Pancreas (tissue), 10 donors: ENCODE results near the gene EXOC5. TPM values are rescaled to one million over a fixed set of nuclear protein-coding genes. Genes with fewer than 3 reads are reported as not detected.
"Not testable (repeated sequence)": the region's sequence is repeated elsewhere in the genome, so short reads cannot be mapped to it uniquely, and the experiment has no call there.

Source experiments
- ATAC-seq, 4 donors: fragments of 200-7000 bp; cut with Tn5 transposase; one replicate each; pipeline versions ENCODE4 v1.8.0 to v1.9.1; 2020; ENCODE audit warnings: mild to moderate bottlenecking in 4 of 4, moderate library complexity in 4 of 4
- DNase-seq, 6 donors: peaks; one replicate each; pipeline ENCODE4 v3.0.0-alpha.2; 2020
- FAIRE-seq: peaks from 2 replicates; lab custom pipeline; 2012; peaks lifted over from hg19 to GRCh38; lab: Jason Lieb, UNC
- H3K27ac ChIP-seq, 4 donors: fragments of 200-600 bp; sonication (generic); 1 replicate in 3 of 4; 2 replicates in 1 of 4; pipeline versions ENCODE4 v1.5.0 to v1.8.0; 2020
- H3K27me3 ChIP-seq, 4 donors: fragments of 200-600 bp; one replicate each; pipeline ENCODE4 v1.8.0; 2021
- H3K36me3 ChIP-seq, 3 donors: fragments of 200-600 bp; sonication (generic) in 1 of 3; one replicate each; pipeline versions ENCODE4 v1.5.0 to v1.8.0; 2020 to 2021
- H3K4me1 ChIP-seq, 3 donors: fragments of 200-600 bp; one replicate each; pipeline ENCODE4 v1.8.0; 2021
- H3K4me3 ChIP-seq, 4 donors: fragments of 200-600 bp; sonication (generic) in 2 of 4; one replicate each; pipeline versions ENCODE4 v1.5.0 to v1.8.0; 2020 to 2021
- H3K9me3 ChIP-seq, 4 donors: fragments of 200-600 bp; one replicate each; pipeline ENCODE4 v1.8.0; 2021
- CTCF ChIP-seq, 4 donors: fragments of 200-600 bp; sonication (generic) in 3 of 4; IDR thresholded peaks; one replicate each; pipeline versions ENCODE4 v1.5.0 to v1.8.0; 2021; ENCODE audit warnings: antibody characterized with exemption in 4 of 4
- WGBS, 2 donors: extraction: QIAGEN DNeasy Blood & Tissue Kit; methylation state at CpG; one replicate each; pipeline ENCODE4 v1.1.7; 2013; 5-methylcytosine and 5-hydroxymethylcytosine counted together
- intact Hi-C, 3 donors: fragments of 100-400 bp; cut with DNase I; formaldehyde crosslinking; loops; one replicate each; pipeline versions ENCODE4 v1.11.1 to v1.14.2; 2022
- polyA plus RNA-seq, 2 donors: library from polyadenylated mRNA; stranded (reverse); fragments of 200-250 nt; gene quantifications; one replicate each; pipeline ENCODE4 v1.2.3, GENCODE V29; 2013
- total RNA-seq, 6 donors: library from RNA; stranded (reverse); fragmentation: NEBNext Ultra II Directional in 4 of 6; extraction: Animal tissue kit (Norgen Biotek cat#: 25700) in 4 of 6; gene quantifications; one replicate each; pipeline versions ENCODE4 v1.2.1 to v1.2.4, GENCODE V29; 2021 to 2023
- donor health status: healthy with polysubstance abuse.
- donor health status: DM: no; HTN: no; CAD: no; lungs with moderate emphysema.
- donor health status: DM: no; HTN: no; CAD: no.
- donor health status: control.
- donor health status: control.
- donor health status: Bipolar disorder and iron deficiency.
- donor health status: DM: yes; HTN: yes; CAD: no.
- donor health status: DM: no; HTN: no; CAD: no.
- donor health status: DM: no; HTN: no; CAD: no.
- donor health status: DM: yes; HTN: yes; CAD: no.

Gene EXOC5
- total and polyA plus RNA-seq, 8 donors: 3.0 to 32.4 (median 18.8) TPM

- DNase-seq, H3K36me3 ChIP-seq, H3K4me3 ChIP-seq, intact Hi-C loops, H3K9me3 ChIP-seq, H3K27ac ChIP-seq, H3K4me1 ChIP-seq, H3K27me3 ChIP-seq: not testable (repeated sequence)
- peak; percentile 97 for FAIRE-seq
- ATAC-seq: peak in 1 of 4 donors; percentile 44
- peak in 3 of 4 donors; percentile 15 to 41 (median 25) for TF ChIP-seq CTCF (IDR thresholded peaks at IDR 0.05)
Measured at GRCh38 chr14:57202672-57203071, 66.0 kb downstream of the EXOC5 start.

GRCh38 chr14:57199921-57200320 is 68.8 kb downstream of the EXOC5 start:
- Histone ChIP-seq H3K4me1 (no peaks in the 10 kb centered on the region), H3K27ac (no peak overlapping the region), H3K36me3 (no peaks in the 10 kb centered on the region), H3K9me3 (no peaks in the 10 kb centered on the region), H3K4me3 (no peak overlapping the region), H3K27me3 (no peaks in the 10 kb centered on the region)
- no peak for ATAC-seq
- FAIRE-seq: no peak
- intact Hi-C loops: no loop called here
- no peak for DNase-seq
- TF ChIP-seq CTCF (IDR thresholded peaks at IDR 0.05): no peak
- WGBS, 2 donors: 85 to 89% methylated on average over 6 of the region's 6 CpGs

- no peak overlapping the region for H3K4me3 ChIP-seq
- WGBS, 2 donors: 63 to 75% methylated on average over 7 of the region's 7 CpGs
- intact Hi-C loops: no loop called here
- ATAC-seq: no peak
- no peaks in the 10 kb centered on the region for H3K9me3 ChIP-seq
- no peaks in the 10 kb centered on the region for H3K36me3 ChIP-seq
- H3K27me3 ChIP-seq: peaks cover 0 to 3% (median 0%) of the 10 kb centered on the region in 4 donors
- DNase-seq: no peak
- H3K4me1 ChIP-seq: no peaks in the 10 kb centered on the region
- no peak for TF ChIP-seq CTCF (IDR thresholded peaks at IDR 0.05)
- FAIRE-seq: no peak
- H3K27ac ChIP-seq: no peak overlapping the region
Measured at GRCh38 chr14:57189070-57189469, 79.6 kb downstream of the EXOC5 start.

GRCh38 chr14:57182760-57183503 is 85.8 kb downstream of the EXOC5 start:
- Histone ChIP-seq H3K4me1 (no peaks in the 10 kb centered on the region), H3K27ac (no peak overlapping the region), H3K4me3 (no peak overlapping the region), H3K36me3 (no peaks in the 10 kb centered on the region), H3K27me3 (peaks cover 0 to 3% (median 0%) of the 10 kb centered on the region in 4 donors), H3K9me3 (no peaks in the 10 kb centered on the region)
- ATAC-seq (peak in 1 of 4 donors; percentile 20), DNase-seq (no peak), FAIRE-seq (no peak)
- no peak for TF ChIP-seq CTCF (IDR thresholded peaks at IDR 0.05)
- WGBS, 2 donors: 11 to 12% methylated on average over 5 of the region's 5 CpGs
- intact Hi-C loops: no loop called here

- H3K27ac ChIP-seq: no peak overlapping the region
- H3K4me3 ChIP-seq: no peak overlapping the region
- H3K27me3 ChIP-seq: peaks cover 0 to 4% (median 0%) of the 10 kb centered on the region in 4 donors
- no peaks in the 10 kb centered on the region for H3K9me3 ChIP-seq
- H3K4me1 ChIP-seq: no peaks in the 10 kb centered on the region
- ATAC-seq (no peak), DNase-seq (no peak), FAIRE-seq (no peak)
- no peak for TF ChIP-seq CTCF (IDR thresholded peaks at IDR 0.05)
- H3K36me3 ChIP-seq: no peaks in the 10 kb centered on the region
- WGBS, 2 donors: 75 to 83% methylated on average over 4 of the region's 4 CpGs
- intact Hi-C loops: no loop called here
Measured at GRCh38 chr14:57179273-57179672, 89.4 kb downstream of the EXOC5 start.
